Gastroesophageal sphincter (tissue), 3 donors: ENCODE results near the gene ADD2.

Experiments used
- EP300 ChIP-seq: sonication (generic); formaldehyde crosslinking; IDR thresholded peaks from one replicate; pipeline ENCODE4 v1.6.1; 2017; ENCODE audit warnings: antibody characterized with exemption, mild to moderate bottlenecking
- POLR2A ChIP-seq, 2 donors: fragments of 450-650 bp; IDR thresholded peaks; one replicate each; pipeline ENCODE4 v1.6.1; 2017; ENCODE audit warnings: antibody characterized with exemption in 2 of 2, mild to moderate bottlenecking in 2 of 2, moderate library complexity in 1 of 2
- POLR2AphosphoS5 ChIP-seq: sonication (generic); formaldehyde crosslinking; IDR thresholded peaks from one replicate; pipeline ENCODE4 v1.6.1; 2017; ENCODE audit warnings: antibody characterized with exemption
- TF ChIP-seq, protein P1 (sequence below), 4 experiments: fragments of 200-600 bp in 2 of 4; fragments of 450-650 bp in 2 of 4; sonication (generic) in 1 of 4; IDR thresholded peaks; one replicate each; pipeline ENCODE4 v1.5.1; 2017 to 2019; ENCODE audit warnings: antibody characterized with exemption in 4 of 4, mild to moderate bottlenecking in 2 of 4, moderate library complexity in 2 of 4

DNA sequence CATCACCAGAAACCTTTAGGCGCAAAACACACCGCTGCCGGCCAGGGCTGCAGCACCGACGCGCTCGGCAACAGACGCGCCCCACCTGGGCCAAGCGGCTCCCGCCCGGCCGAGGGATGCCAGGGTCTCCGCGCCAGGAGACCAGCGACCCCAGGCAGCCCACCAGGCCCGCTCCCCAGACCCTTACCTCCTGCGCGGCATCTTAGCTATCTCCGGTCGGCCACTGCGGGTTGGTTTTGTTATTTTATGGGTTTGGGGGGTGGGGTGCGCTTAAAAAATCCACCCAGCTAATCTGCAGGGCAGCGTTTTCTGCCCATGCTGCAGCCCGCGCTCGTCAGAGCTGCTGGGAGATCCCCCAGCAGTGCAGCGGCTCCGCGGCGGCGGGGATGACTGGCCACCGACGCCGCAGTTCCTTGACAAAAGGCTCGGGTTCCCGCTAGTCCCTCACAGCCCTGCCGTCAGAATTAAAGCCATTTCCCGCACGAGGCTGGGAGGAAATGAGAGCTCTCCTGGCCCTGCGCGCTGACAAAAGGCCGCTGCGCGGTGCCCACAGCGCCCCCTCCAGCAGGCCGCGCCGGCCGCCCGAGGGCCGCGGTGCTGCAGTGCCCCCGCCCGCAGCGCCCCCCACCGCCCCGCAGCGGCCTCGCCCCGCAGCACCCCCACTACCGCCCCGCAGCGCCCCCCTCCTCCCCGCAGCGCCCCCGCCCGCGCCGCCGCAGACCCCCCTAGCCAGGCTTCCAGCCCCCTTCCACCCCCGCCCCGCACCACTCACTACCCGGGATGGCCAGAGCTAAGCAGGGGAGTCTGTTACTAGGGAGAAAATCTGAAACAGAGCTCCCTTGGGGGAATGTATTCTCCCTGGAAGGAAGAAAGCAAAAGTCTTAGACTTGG, at the start of gene ADD2:
- no peak for TF ChIP-seq POLR2A (IDR thresholded peaks at IDR 0.05)
- TF ChIP-seq, protein P1, sequence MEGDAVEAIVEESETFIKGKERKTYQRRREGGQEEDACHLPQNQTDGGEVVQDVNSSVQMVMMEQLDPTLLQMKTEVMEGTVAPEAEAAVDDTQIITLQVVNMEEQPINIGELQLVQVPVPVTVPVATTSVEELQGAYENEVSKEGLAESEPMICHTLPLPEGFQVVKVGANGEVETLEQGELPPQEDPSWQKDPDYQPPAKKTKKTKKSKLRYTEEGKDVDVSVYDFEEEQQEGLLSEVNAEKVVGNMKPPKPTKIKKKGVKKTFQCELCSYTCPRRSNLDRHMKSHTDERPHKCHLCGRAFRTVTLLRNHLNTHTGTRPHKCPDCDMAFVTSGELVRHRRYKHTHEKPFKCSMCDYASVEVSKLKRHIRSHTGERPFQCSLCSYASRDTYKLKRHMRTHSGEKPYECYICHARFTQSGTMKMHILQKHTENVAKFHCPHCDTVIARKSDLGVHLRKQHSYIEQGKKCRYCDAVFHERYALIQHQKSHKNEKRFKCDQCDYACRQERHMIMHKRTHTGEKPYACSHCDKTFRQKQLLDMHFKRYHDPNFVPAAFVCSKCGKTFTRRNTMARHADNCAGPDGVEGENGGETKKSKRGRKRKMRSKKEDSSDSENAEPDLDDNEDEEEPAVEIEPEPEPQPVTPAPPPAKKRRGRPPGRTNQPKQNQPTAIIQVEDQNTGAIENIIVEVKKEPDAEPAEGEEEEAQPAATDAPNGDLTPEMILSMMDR (IDR thresholded peaks at IDR 0.05), result peak in 2 of 4 experiments; percentile 4 to 38
- TF ChIP-seq POLR2AphosphoS5, result no peak
- no peak for TF ChIP-seq EP300
